ENCODE data around the gene LCN1. TPM values are rescaled to one million over a fixed set of nuclear protein-coding genes. Genes with fewer than 3 reads are reported as not detected.

LCN1 gene
- total and polyA plus RNA-seq, 4 donors = not detected

- Histone ChIP-seq H3K9me3 (ENCODE audit: control insufficient read depth in 4 of 4, low read length in 3 of 4) (no peaks in the 10 kb centered on the region), H3K4me3 (ENCODE audit: low read depth in 1 of 3, low read length in 3 of 3) (no peak overlapping the region), H3K9ac (ENCODE audit: low read depth in 1 of 2, low read length in 2 of 2) (no peak overlapping the region), H3K27ac (ENCODE audit: low read depth in 1 of 2, low read length in 2 of 2) (no peak overlapping the region), H3K27me3 (ENCODE audit: control insufficient read depth in 4 of 4, insufficient read depth in 4 of 4, low read length in 3 of 4) (peaks cover 0 to 6% (median 0%) of the 10 kb centered on the region in 4 donors), H3K36me3 (ENCODE audit: control insufficient read depth in 4 of 4, insufficient read depth in 3 of 4, low read depth in 1 of 4, low read length in 3 of 4) (no peaks in the 10 kb centered on the region), H3K4me1 (ENCODE audit: control insufficient read depth in 4 of 4, insufficient read depth in 4 of 4, low read length in 3 of 4) (no peaks in the 10 kb centered on the region)
- 65% methylated on average over 27 of the region's 27 CpGs for WGBS
- DNase-seq (ENCODE audit: low spot score) = peak; percentile 25
- TF ChIP-seq EGR1 (IDR thresholded peaks at IDR 0.05; ENCODE audit: low read depth in 2 of 2) (no peak), RXRA (IDR thresholded peaks at IDR 0.05) (no peak), RAD21 (IDR thresholded peaks at IDR 0.05) (no peak), GABPA (IDR thresholded peaks at IDR 0.05 in 1 of 2, conservative IDR thresholded peaks at IDR 0.05 in 1 of 2) (no peak), HNF4G (IDR thresholded peaks at IDR 0.05) (no peak), FOXA1 (IDR thresholded peaks at IDR 0.05) (no peak), SP1 (IDR thresholded peaks at IDR 0.05) (no peak), ATF3 (IDR thresholded peaks at IDR 0.05) (no peak), YY1 (IDR thresholded peaks at IDR 0.05) (no peak), JUND (IDR thresholded peaks at IDR 0.05) (no peak), FOXA2 (IDR thresholded peaks at IDR 0.05) (no peak), TAF1 (conservative IDR thresholded peaks at IDR 0.05) (no peak), NR2F2 (IDR thresholded peaks at IDR 0.05) (no peak), ZBTB33 (IDR thresholded peaks at IDR 0.05) (no peak)
- TF ChIP-seq, protein P1, sequence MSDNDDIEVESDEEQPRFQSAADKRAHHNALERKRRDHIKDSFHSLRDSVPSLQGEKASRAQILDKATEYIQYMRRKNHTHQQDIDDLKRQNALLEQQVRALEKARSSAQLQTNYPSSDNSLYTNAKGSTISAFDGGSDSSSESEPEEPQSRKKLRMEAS (IDR thresholded peaks at IDR 0.05) = no peak
- TF ChIP-seq, protein P2, sequence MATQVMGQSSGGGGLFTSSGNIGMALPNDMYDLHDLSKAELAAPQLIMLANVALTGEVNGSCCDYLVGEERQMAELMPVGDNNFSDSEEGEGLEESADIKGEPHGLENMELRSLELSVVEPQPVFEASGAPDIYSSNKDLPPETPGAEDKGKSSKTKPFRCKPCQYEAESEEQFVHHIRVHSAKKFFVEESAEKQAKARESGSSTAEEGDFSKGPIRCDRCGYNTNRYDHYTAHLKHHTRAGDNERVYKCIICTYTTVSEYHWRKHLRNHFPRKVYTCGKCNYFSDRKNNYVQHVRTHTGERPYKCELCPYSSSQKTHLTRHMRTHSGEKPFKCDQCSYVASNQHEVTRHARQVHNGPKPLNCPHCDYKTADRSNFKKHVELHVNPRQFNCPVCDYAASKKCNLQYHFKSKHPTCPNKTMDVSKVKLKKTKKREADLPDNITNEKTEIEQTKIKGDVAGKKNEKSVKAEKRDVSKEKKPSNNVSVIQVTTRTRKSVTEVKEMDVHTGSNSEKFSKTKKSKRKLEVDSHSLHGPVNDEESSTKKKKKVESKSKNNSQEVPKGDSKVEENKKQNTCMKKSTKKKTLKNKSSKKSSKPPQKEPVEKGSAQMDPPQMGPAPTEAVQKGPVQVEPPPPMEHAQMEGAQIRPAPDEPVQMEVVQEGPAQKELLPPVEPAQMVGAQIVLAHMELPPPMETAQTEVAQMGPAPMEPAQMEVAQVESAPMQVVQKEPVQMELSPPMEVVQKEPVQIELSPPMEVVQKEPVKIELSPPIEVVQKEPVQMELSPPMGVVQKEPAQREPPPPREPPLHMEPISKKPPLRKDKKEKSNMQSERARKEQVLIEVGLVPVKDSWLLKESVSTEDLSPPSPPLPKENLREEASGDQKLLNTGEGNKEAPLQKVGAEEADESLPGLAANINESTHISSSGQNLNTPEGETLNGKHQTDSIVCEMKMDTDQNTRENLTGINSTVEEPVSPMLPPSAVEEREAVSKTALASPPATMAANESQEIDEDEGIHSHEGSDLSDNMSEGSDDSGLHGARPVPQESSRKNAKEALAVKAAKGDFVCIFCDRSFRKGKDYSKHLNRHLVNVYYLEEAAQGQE (IDR thresholded peaks at IDR 0.05) = no peak
Observed at GRCh38 chr9:135524130-135524861, 3.1 kb downstream of the LCN1 start.
